ENCODE data around the gene ANAPC10.

DNA sequence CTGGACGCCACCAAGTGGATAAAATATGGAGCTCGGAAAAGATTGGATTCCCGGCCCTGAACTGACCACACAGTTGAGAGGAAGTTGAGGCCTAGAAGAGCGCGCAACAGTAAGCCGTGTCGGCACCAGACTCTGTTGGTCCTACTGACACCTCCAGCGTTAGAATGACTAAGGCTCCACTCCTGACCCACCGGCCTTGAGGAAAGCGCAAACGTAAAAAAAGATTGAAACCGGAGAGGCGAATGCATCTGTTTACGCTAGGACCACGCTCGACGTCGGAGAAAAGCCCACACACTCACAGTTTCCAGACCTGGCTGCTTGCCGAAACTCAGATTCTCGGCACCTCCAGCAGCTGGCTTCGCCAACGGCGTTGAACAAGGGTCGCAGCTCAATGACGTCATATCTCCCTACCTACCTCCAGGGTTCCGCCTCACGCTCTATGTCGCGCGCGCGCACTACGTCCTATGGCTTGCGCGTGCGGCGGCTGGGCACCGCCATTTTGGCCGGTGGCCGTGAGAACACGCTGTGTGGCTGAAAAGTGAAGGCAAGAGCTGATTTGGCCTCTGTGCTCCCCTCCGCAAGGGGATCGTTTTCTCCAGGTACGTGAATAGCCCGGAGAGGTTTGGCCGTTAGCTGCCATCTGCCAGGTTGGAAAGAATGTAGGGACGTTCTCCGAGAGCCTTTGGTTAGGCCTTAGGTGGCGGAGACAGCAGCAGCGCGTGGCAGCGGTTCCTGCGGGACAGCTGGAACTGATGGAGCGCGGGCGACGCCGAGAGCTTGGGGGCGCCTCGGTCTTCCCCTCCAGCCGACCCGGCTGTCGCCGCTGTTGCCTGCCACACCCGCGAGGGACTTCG is at the start of gene ANAPC10, which contains the start of gene ABCE1:
- TF ChIP-seq, protein P1, sequence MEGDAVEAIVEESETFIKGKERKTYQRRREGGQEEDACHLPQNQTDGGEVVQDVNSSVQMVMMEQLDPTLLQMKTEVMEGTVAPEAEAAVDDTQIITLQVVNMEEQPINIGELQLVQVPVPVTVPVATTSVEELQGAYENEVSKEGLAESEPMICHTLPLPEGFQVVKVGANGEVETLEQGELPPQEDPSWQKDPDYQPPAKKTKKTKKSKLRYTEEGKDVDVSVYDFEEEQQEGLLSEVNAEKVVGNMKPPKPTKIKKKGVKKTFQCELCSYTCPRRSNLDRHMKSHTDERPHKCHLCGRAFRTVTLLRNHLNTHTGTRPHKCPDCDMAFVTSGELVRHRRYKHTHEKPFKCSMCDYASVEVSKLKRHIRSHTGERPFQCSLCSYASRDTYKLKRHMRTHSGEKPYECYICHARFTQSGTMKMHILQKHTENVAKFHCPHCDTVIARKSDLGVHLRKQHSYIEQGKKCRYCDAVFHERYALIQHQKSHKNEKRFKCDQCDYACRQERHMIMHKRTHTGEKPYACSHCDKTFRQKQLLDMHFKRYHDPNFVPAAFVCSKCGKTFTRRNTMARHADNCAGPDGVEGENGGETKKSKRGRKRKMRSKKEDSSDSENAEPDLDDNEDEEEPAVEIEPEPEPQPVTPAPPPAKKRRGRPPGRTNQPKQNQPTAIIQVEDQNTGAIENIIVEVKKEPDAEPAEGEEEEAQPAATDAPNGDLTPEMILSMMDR (conservative IDR thresholded peaks at IDR 0.05 in 1 of 2, IDR thresholded peaks at IDR 0.05 in 1 of 2; ENCODE audit: low read depth in 1 of 2, low read length in 2 of 2): peak; percentile 50 to 53
- TF ChIP-seq EZH2 (IDR thresholded peaks at IDR 0.05; ENCODE audit: low read length, missing control alignments): no peak
